NOMO-1 treated with dmso at 0.1 percent for 144 hours (cell line): ENCODE results near the gene GCN1.

Experiments
- DNase-seq: peaks from one replicate; lab custom pipeline; 2025; ENCODE audit not compliant: unreplicated experiment; lab: John Stamatoyannopoulos, UW

The GCN1 gene

DNA sequence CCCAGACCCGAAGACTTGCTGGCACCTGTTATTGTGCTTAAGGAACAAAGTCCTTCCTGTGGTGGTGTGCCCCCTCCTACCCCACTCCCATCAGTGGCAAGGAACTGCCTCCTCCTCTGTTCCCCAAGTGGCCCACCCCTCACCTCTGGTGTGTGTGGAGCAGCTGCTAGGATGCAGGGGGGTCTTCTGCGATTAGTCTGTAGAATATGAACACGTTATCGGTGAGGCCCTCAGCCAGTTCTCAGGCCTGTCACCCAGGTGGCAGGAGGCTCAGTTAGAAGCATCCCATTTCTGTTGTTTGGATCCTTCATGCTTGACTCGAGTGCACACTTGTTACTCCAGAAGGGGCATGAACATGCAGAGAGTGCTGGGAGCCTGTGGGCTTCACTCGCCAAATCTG lies 117.3 kb downstream of the GCN1 start:
- no peak for DNase-seq
